SKM-1 treated with dmso at 0.1 percent for 144 hours (cell line): ENCODE results near the gene MYH11.
"Not testable (repeated sequence)": the region's sequence is repeated elsewhere in the genome, so short reads cannot be mapped to it uniquely, and the experiment has no call there.

Experiments used
- DNase-seq: peaks from one replicate; lab custom pipeline; 2025; ENCODE audit not compliant: unreplicated experiment; lab: John Stamatoyannopoulos, UW

MYH11 gene

GRCh38 chr16:15846510-15846909, 10.3 kb downstream of the MYH11 start:
- DNase-seq, result no peak

- DNase-seq, result no peak
Observed at GRCh38 chr16:15843635-15844279, 13.1 kb downstream of the MYH11 start.

- DNase-seq, result not testable (repeated sequence)
Observed at GRCh38 chr16:15839204-15839603, 17.6 kb downstream of the MYH11 start.

- no peak for DNase-seq
Observed at GRCh38 chr16:15837761-15838160, 19.1 kb downstream of the MYH11 start.

- DNase-seq, result no peak
Observed at GRCh38 chr16:15836965-15837611, 19.7 kb downstream of the MYH11 start.

GRCh38 chr16:15836074-15836473, 20.8 kb downstream of the MYH11 start:
- DNase-seq, result no peak

- no peak for DNase-seq
Observed at GRCh38 chr16:15835136-15835878, 21.5 kb downstream of the MYH11 start.

- DNase-seq, result peak; percentile 31
Observed at GRCh38 chr16:15834502-15834901, 22.3 kb downstream of the MYH11 start.

GRCh38 chr16:15833541-15833940, 23.3 kb downstream of the MYH11 start:
- no peak for DNase-seq

- DNase-seq, result no peak
Observed at GRCh38 chr16:15832241-15832640, 24.6 kb downstream of the MYH11 start.

- peak; percentile 31 for DNase-seq
Observed at GRCh38 chr16:15830832-15831451, 25.9 kb downstream of the MYH11 start.

- DNase-seq, result peak; percentile 3
Observed at GRCh38 chr16:15829460-15829859, 27.4 kb downstream of the MYH11 start.

- DNase-seq, result no peak
Observed at GRCh38 chr16:15827709-15828343, 29.0 kb downstream of the MYH11 start.

GRCh38 chr16:15827299-15827698, 29.5 kb downstream of the MYH11 start:
- DNase-seq, result no peak

GRCh38 chr16:15825750-15826305, 31.0 kb downstream of the MYH11 start:
- no peak for DNase-seq

GRCh38 chr16:15822957-15823356, 33.9 kb downstream of the MYH11 start:
- no peak for DNase-seq

GRCh38 chr16:15820837-15821236, 36.0 kb downstream of the MYH11 start:
- DNase-seq, result no peak

GRCh38 chr16:15819046-15819445, 37.8 kb downstream of the MYH11 start:
- DNase-seq, result no peak

- DNase-seq, result no peak
Observed at GRCh38 chr16:15817446-15817845, 39.4 kb downstream of the MYH11 start.

GRCh38 chr16:15816228-15816627, 40.6 kb downstream of the MYH11 start:
- no peak for DNase-seq

GRCh38 chr16:15812401-15812750, 44.5 kb downstream of the MYH11 start:
- DNase-seq, result not testable (repeated sequence)
